Adrenal gland (tissue), 12 donors: ENCODE results near the gene ZNF454. TPM values are rescaled to one million over a fixed set of nuclear protein-coding genes. Genes with fewer than 3 reads are reported as not detected.

Experiments used
- DNase-seq, 7 donors: peaks; one replicate each; pipeline ENCODE4 v3.0.0-alpha.2; 2019 to 2020
- H3K27ac ChIP-seq, 5 donors: fragments of 200-600 bp; sonication (generic) in 4 of 5; 1 replicate in 3 of 5; 2 replicates in 2 of 5; pipeline versions ENCODE4 v1.5.1 to v1.8.0; 2016 to 2020; ENCODE audit warnings: mild to moderate bottlenecking in 1 of 5
- H3K27me3 ChIP-seq: fragments of 200-600 bp; 2 replicates; pipeline ENCODE4 v1.8.0; 2021
- H3K36me3 ChIP-seq, 2 donors: fragments of 200-600 bp; replicated peaks in 1 of 2; 1 replicate in 1 of 2; 2 replicates in 1 of 2; pipeline versions ENCODE4 v1.5.1 to v1.8.0; 2018 to 2022
- H3K4me1 ChIP-seq, 2 donors: fragments of 200-600 bp; replicated peaks in 1 of 2; 1 replicate in 1 of 2; 2 replicates in 1 of 2; pipeline versions ENCODE4 v1.5.1 to v1.8.0; 2018 to 2021
- H3K4me3 ChIP-seq, 4 donors: fragments of 200-600 bp; sonication (generic) in 3 of 4; one replicate each; pipeline ENCODE4 v1.5.1; 2016 to 2018
- H3K9me3 ChIP-seq, 3 donors: fragments of 200-600 bp; sonication (generic) in 1 of 3; replicated peaks in 1 of 3; 1 replicate in 2 of 3; 2 replicates in 1 of 3; pipeline versions ENCODE4 v1.5.1 to v1.8.0; 2016 to 2021
- CTCF ChIP-seq, 6 experiments: fragments of 450-650 bp in 4 of 6; fragments of 200-600 bp in 2 of 6; sonication (generic) in 1 of 6; IDR thresholded peaks; 1 replicate in 5 of 6; 2 replicates in 1 of 6; pipeline versions ENCODE4 v1.5.1 to v1.8.0; 2016 to 2021; ENCODE audit warnings: antibody characterized with exemption in 6 of 6, mild to moderate bottlenecking in 2 of 6, moderate library complexity in 1 of 6
- POLR2A ChIP-seq, 2 donors: fragments of 450-650 bp; IDR thresholded peaks; one replicate each; pipeline ENCODE4 v1.6.1; 2017; ENCODE audit warnings: antibody characterized with exemption in 2 of 2, mild to moderate bottlenecking in 2 of 2, moderate library complexity in 1 of 2
- WGBS, 4 donors: extraction: QIAGEN DNeasy Blood & Tissue Kit in 2 of 4; methylation state at CpG; one replicate each; pipeline versions ENCODE4 v1.1.5 to v1.1.7; 2013 to 2017; 5-methylcytosine and 5-hydroxymethylcytosine counted together
- intact Hi-C, 2 donors: fragments of 100-400 bp; cut with DNase I; formaldehyde crosslinking; loops; one replicate each; pipeline versions ENCODE4 v1.14.1 to v1.15.0; 2022 to 2023
- polyA plus RNA-seq, 3 donors: library from polyadenylated mRNA; stranded (reverse); fragments of 200-250 nt in 2 of 3; fragments of 350-450 nt in 1 of 3; fragmentation: Illumina TruSeq in 1 of 3; extraction: RNeasy Lipid Tissue Mini Kit (QIAGEN cat#74804) in 1 of 3; gene quantifications; one replicate each; pipeline ENCODE4 v1.2.3, GENCODE V29; 2013 to 2014
- total RNA-seq, 9 donors: library from RNA; depleted of rRNA in 4 of 9; stranded (reverse); fragments of >200 nt in 4 of 9; fragments of 120-200 nt in 1 of 9; fragmentation: NEBNext Ultra II Directional in 1 of 9; extraction: Animal tissue kit (Norgen Biotek cat#: 25700) in 1 of 9; gene quantifications; one replicate each; pipeline versions ENCODE4 v1.1.0 to v1.2.4, GENCODE V29; 2013 to 2023
- donor health status: healthy with polysubstance abuse.
- donor health status: Bipolar disorder and iron deficiency.
- donor health status: DM: yes; HTN: yes; CAD: no.
- donor health status: DM: no; HTN: no; CAD: no.
- donor health status: DM: no; HTN: no; CAD: no.
- donor health status: DM: yes; HTN: yes; CAD: no.

ZNF454 gene
- total and polyA plus RNA-seq, 12 donors = 0.54 to 2.2 (median 1.2) TPM

GRCh38 chr5:178981381-178981780 lies 40.4 kb downstream of the ZNF454 start:
- intact Hi-C loops = no loop called here
- 83 to 96% (median 93%) methylated on average over 7 to 15 of the region's 15 CpGs for WGBS, 4 donors
- no peak overlapping the region for H3K4me3 ChIP-seq
- H3K27ac ChIP-seq = no peak overlapping the region
- no peaks in the 10 kb centered on the region for H3K27me3 ChIP-seq
- no peak for TF ChIP-seq CTCF (IDR thresholded peaks at IDR 0.05)
- TF ChIP-seq POLR2A (IDR thresholded peaks at IDR 0.05) = no peak
- H3K9me3 ChIP-seq = no peaks in the 10 kb centered on the region
- no peaks in the 10 kb centered on the region for H3K4me1 ChIP-seq
- H3K36me3 ChIP-seq = no peaks in the 10 kb centered on the region
- DNase-seq = no peak

GRCh38 chr5:178982941-178983340 lies 41.9 kb downstream of the ZNF454 start:
- WGBS, 4 donors = 88 to 98% (median 91%) methylated on average over 13 to 17 of the region's 17 CpGs
- no peak for DNase-seq
- TF ChIP-seq POLR2A (IDR thresholded peaks at IDR 0.05) (no peak), CTCF (IDR thresholded peaks at IDR 0.05) (no peak)
- no peaks in the 10 kb centered on the region for H3K27me3 ChIP-seq
- intact Hi-C loops = no loop called here
- no peaks in the 10 kb centered on the region for H3K4me1 ChIP-seq
- no peak overlapping the region for H3K4me3 ChIP-seq
- no peaks in the 10 kb centered on the region for H3K9me3 ChIP-seq
- no peak overlapping the region for H3K27ac ChIP-seq
- no peaks in the 10 kb centered on the region for H3K36me3 ChIP-seq

- 87 to 93% (median 89%) methylated on average over 8 to 10 of the region's 10 CpGs for WGBS, 4 donors
- TF ChIP-seq CTCF (IDR thresholded peaks at IDR 0.05) (no peak), POLR2A (IDR thresholded peaks at IDR 0.05) (no peak)
Observed at GRCh38 chr5:178983728-178984127, 42.7 kb downstream of the ZNF454 start.

GRCh38 chr5:178984145-178985072 lies 43.4 kb downstream of the ZNF454 start:
- DNase-seq = no peak
- Histone ChIP-seq H3K9me3 (no peaks in the 10 kb centered on the region), H3K4me3 (no peak overlapping the region), H3K27me3 (no peaks in the 10 kb centered on the region), H3K4me1 (no peaks in the 10 kb centered on the region), H3K36me3 (no peaks in the 10 kb centered on the region), H3K27ac (no peak overlapping the region)
- TF ChIP-seq POLR2A (IDR thresholded peaks at IDR 0.05) (no peak), CTCF (IDR thresholded peaks at IDR 0.05) (no peak)
- intact Hi-C loops = no loop called here
- WGBS, 4 donors = 90 to 96% (median 93%) methylated on average over 36 to 37 of the region's 37 CpGs

More at GRCh38 chr5:178983728-178984127, 42.7 kb downstream of the ZNF454 start:
- Histone ChIP-seq H3K9me3 (no peaks in the 10 kb centered on the region), H3K4me3 (no peak overlapping the region), H3K4me1 (no peaks in the 10 kb centered on the region), H3K27ac (no peak overlapping the region), H3K36me3 (no peaks in the 10 kb centered on the region), H3K27me3 (no peaks in the 10 kb centered on the region)
- DNase-seq = no peak
- intact Hi-C loops = no loop called here
